ENCODE results near the gene SLC25A52.
"Not testable (repeated sequence)": the region's sequence is repeated elsewhere in the genome, so short reads cannot be mapped to it uniquely, and the experiment has no call there.

The SLC25A52 gene

DNA sequence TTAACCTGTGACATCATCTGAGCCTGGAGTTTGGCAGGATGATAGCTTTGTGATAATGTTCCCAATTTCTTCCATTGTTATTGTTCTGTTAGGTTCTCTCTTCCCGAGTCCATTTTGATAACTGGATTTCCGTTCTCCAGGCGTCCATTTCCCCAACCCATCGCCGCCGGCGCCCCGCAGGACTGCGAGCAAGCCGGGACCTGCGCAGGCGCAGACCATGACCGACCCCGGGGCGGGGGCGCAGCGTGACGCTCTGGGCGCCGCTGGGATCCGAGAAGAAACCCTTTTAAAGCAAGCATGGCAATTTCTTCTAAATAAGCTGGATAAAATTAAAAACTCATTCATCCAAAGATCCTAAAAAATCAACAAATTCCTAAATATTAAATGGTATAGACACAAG lies at the start of gene SLC25A52:
TSS of gene SLC25A52 (minus strand) at position 186 of the 400 bp plus-strand sequence. CDS start 219 bp downstream, outside the sequence.
- no peak for DNase-seq (ENCODE audit: low read depth in 1 of 2, low spot score in 1 of 2)

- not testable (repeated sequence) for DNase-seq (ENCODE audit: low read depth in 1 of 2, low spot score in 1 of 2)
Observed at GRCh38 chr18:31809049-31809448, 48.4 kb upstream of the SLC25A52 start.

DNA sequence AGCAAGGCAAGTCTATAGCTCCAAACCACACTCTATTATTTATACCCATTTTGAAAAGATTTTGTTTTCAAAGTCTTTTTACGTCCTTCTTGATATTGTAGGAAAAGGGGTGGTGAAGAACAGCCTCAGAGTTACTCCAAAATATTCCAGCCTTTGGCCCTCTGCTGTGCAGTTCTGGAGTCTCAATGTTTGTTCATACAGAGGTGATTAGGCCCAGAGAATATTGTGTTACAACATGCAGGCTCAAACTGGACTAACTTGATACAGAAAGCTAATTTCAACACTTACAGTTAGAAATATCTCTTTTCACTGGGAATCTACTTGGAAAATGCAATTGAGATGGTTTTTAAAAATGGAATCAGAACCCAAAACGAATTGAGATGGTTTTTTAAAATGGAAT lies 40.4 kb upstream of the SLC25A52 start:
- DNase-seq (ENCODE audit: low read depth in 1 of 2, low spot score in 1 of 2) = no peak

GRCh38 chr18:31799257-31799656 lies 38.6 kb upstream of the SLC25A52 start:
- not testable (repeated sequence) for DNase-seq (ENCODE audit: low read depth in 1 of 2, low spot score in 1 of 2)

DNA sequence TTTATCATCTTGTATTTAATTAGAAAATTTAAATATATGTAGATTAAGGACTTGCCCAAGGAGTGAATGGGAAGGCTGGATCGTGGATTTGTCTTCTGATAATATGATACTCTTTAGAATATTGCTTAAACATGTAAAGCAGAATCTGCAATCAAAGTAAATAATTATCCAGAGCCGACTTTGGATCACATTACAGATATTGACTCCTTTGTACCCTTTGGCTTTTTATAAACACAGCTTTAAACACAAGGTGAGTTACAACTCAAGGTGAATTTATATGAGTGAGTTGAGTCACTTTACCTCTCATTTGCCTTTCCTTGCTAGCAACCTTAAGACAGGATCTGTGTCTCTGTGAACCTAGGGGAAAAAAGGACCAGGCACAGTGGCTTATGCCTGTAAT lies 37.7 kb upstream of the SLC25A52 start:
- DNase-seq (ENCODE audit: low read depth in 1 of 2, low spot score in 1 of 2) = no peak

GRCh38 chr18:31795747-31796146 lies 35.1 kb upstream of the SLC25A52 start:
- DNase-seq (ENCODE audit: low read depth in 1 of 2, low spot score in 1 of 2) = no peak

DNA sequence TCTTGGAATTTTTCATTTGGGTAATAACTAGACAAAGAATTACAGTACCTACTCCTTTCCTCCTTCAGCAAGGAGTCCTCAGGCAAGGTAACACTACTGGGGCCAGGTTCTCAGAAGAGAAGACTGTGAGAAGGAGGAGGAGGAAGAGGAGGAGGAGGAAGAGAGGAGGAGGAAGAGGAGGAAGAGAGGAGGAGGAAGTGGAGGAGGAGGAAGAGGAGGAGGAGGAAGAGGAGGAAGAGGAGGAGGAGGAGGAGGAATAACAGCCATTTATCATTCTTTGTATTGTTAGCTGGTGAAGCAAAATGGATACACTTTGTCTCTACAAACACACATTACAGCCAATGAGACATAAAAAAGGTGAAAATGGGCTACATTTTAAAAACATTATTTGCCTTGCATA lies 32.9 kb upstream of the SLC25A52 start:
- DNase-seq (ENCODE audit: low read depth in 1 of 2, low spot score in 1 of 2) = no peak

- DNase-seq (ENCODE audit: low read depth in 1 of 2, low spot score in 1 of 2) = no peak
Observed at GRCh38 chr18:31792580-31792911, 31.9 kb upstream of the SLC25A52 start.

GRCh38 chr18:31791817-31792579 lies 31.3 kb upstream of the SLC25A52 start:
- DNase-seq (ENCODE audit: low read depth in 1 of 2, low spot score in 1 of 2) = no peak

DNA sequence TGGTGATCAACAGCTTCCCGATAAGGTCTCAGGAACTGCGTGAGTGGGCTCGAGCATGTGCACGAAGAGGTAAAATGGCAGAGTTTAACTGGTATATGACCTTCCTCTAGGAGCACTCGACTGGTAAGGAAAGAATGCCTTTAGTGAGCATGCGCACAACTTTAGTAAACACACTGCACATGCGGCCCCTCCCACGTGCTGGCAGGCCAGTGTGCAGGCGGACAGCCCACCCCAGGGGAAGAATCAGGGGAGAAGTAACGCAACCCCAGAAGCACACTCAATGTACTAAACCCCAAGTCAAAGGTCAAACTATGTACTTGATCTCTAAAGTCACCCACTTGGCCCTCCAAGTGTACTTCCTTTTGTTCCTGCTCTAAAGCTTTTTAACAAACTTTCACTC lies 28.7 kb upstream of the SLC25A52 start:
- DNase-seq (ENCODE audit: low read depth in 1 of 2, low spot score in 1 of 2) = no peak

- no peak for DNase-seq (ENCODE audit: low read depth in 1 of 2, low spot score in 1 of 2)
Observed at GRCh38 chr18:31783059-31783458, 22.4 kb upstream of the SLC25A52 start.

DNA sequence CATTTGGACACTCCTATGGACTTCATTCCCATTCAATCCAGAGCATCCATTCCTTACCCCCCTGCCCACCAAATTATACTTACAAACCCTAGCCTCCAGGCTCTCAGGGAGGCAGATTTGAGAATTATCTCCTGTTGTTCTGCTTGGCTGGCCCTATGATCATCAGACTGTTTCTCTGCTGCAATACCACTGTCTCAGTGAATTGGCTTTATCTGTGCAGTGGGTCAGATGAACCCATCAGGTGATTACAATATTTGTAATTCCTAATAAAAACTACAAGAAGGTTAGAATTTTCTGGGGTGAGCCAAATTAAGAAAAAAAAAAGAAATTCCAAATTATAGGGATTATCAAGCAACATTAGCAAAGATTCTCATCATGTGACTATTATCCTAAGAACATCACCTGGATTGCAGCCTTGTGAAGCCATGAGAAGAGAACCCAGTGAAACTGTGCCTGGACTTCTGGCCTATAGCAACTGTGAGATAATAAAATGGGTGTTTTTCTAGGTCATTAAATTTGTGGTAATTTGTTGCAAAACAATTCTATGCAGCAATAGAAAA lies 17.8 kb upstream of the SLC25A52 start:
- no peak for DNase-seq (ENCODE audit: low read depth in 1 of 2, low spot score in 1 of 2)

DNA sequence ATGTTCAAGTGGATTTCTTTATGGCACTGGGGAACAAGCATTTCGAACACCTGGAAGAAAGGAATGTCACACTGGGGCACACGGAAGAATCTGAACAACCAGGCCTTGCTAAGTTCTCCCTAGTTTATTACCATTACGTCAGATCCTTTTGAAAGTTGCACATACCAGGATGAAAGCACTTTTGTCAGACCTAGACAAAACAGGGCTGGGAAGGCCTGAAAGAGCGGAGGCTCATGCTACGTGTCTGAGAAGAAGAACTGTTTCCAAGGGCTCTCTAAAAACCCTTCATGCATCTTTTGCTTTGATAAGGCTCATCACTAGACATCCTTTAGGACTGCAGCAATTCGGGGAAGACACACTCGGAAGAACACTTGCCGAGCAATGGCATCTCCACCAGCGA lies 15.4 kb upstream of the SLC25A52 start:
- no peak for DNase-seq (ENCODE audit: low read depth in 1 of 2, low spot score in 1 of 2)

GRCh38 chr18:31774962-31775361 lies 14.3 kb upstream of the SLC25A52 start:
- no peak for DNase-seq (ENCODE audit: low read depth in 1 of 2, low spot score in 1 of 2)

DNA sequence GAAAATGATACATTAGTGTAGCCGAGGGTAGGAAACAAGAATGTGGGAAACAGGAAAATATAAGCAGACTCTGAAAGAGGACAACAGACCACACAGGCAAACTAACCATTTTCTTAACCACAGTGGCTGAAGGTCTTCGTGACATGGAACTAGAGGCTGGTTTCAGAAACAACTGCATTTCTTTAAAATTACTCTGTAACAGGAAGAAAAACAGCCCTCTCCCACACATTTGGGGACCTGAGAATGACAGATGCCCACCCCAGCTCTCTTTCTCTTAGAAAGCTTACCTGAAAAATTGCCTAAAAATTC lies 13.8 kb upstream of the SLC25A52 start:
- no peak for DNase-seq (ENCODE audit: low read depth in 1 of 2, low spot score in 1 of 2)

GRCh38 chr18:31773774-31774476 lies 13.2 kb upstream of the SLC25A52 start:
- no peak for DNase-seq (ENCODE audit: low read depth in 1 of 2, low spot score in 1 of 2)

GRCh38 chr18:31772699-31773098 lies 12.0 kb upstream of the SLC25A52 start:
- DNase-seq (ENCODE audit: low read depth in 1 of 2, low spot score in 1 of 2) = no peak

- no peak for DNase-seq (ENCODE audit: low read depth in 1 of 2, low spot score in 1 of 2)
Observed at GRCh38 chr18:31750273-31750672, 10.4 kb downstream of the SLC25A52 start.

- no peak for DNase-seq (ENCODE audit: low read depth in 1 of 2, low spot score in 1 of 2)
Observed at GRCh38 chr18:31746396-31746795, 14.3 kb downstream of the SLC25A52 start.

DNA sequence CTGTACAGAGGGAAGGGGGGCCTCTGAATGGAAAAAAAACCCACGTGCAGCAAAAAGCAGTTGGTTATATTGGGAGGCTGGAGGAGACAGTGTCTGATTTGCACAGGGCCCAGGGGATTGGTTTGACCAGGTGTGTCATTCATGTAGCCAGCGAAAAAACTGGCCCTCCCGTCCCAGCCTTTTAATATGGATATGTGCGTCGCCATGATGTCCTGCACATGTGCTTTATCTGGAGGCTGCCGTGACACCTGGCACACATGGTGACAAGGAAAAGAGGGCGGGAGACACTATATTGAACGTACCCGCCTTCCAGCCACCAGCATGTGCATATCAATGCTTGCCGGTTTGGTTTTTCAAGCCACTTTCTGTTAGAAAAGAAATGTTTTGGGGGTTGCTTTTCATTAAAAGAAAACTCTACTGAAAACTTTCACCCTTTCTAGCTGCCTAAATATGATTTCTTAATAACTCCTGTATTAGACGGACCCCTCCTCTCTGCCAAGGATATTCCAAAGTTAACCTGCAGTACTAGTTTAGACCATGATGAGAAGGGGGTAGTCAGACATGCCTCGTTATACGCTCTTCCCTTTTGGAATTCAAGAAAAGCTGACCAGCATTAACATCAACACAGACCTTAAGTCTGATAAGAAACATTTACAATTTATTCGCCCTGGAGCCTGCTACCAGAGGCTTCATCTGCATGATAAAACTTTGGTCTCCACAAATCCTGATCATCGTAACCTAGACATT lies 16.2 kb downstream of the SLC25A52 start:
- no peak for DNase-seq (ENCODE audit: low read depth in 1 of 2, low spot score in 1 of 2)

DNA sequence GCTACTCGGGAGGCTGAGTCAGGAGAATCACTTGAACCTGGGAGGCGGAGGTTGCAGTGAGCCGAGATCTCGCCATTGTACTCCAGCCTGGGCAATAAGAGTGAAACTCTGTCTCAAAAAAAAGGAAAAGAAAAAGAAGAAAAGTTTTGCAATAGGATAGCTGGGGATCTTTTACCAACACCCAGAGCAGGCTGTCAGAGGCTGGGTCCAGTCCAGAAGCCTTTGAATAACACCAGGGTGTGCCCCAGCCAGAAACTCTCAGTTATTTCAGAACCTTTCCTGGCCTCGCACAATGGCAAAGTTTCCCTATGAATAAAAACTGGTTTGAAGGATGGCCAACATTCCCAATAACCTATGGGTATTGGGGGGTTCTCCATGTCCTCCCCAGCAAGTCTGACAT lies 17.1 kb downstream of the SLC25A52 start:
- DNase-seq (ENCODE audit: low read depth in 1 of 2, low spot score in 1 of 2) = not testable (repeated sequence)

Data from activated T-helper 1 cell treated with anti-CD3 and anti-CD28 coated beads, Interleukin-2, amount 50 U/mL, for 16 hours (primary cell).